ENCODE data around the gene CACNA1G. TPM values are rescaled to one million over a fixed set of nuclear protein-coding genes. Genes with fewer than 3 reads are reported as not detected.

The CACNA1G gene
- total RNA-seq, 1 donor from 2014 or later, result 0.26 TPM

DNA sequence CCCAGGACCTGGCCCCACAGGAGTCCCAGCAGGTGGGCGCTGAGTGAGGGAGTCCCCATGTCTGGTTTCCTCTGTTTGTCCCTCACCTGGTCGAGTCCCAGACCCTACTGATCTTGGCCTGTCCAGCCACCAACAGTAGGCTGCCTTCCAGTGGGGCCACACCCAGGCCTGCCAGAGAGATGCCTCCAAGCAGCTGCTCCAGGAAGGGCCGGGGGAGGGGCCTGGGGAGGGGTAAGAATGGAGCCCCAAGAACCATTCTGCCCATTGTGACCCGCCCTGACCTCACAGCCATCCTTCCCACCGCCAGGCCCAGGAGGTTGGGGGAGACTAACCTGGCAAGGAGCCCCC, 12.8 kb upstream of the CACNA1G start:
- no peak for DNase-seq (ENCODE audit: low spot score)

DNA sequence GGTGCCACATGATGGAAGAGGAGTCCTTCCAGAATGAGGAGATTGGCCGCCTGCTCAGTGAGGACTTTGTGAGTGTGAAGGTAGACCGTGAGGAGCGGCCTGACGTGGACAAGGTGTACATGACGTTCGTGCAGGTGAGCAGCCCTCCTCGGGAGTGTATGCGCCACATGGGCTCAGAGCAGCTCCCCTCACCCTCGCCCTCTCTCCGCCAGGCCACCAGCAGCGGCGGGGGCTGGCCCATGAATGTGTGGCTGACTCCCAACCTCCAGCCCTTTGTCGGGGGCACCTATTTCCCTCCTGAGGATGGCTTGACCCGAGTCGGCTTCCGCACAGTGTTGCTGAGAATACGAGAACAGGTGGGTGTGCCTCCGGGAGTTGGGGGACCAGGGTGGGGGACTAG, 11.7 kb upstream of the CACNA1G start:
- DNase-seq (ENCODE audit: low spot score), result no peak

DNA sequence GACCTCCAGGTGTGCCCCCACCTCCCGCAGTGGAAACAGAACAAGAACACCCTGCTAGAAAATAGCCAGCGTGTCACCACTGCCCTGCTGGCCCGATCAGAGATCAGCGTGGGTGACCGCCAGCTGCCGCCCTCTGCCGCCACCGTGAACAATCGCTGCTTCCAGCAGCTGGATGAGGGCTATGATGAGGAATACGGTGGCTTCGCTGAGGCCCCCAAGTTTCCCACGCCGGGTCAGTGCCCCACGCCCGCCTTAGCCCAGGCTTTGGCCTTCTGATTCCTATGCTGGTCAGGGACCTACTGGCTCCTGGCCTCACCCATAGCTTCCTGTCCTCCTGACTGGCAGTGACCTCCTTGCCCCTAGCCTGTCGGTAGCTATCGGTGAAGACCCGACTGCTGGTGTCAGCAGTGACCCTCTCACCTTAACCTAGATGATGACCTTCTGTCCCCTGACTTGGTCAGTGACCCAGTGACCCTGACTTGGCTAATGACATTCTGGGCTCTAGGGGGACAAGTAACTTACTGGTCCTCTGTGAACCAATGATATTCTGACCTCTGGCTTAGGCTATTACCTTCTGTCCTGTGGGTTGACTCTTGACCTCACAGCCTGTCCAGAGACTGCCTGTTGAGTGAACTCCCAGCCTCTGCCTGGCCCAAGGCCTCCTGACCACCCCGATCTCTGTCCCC, 11.1 kb upstream of the CACNA1G start:
- no peak for DNase-seq (ENCODE audit: low spot score)

DNA sequence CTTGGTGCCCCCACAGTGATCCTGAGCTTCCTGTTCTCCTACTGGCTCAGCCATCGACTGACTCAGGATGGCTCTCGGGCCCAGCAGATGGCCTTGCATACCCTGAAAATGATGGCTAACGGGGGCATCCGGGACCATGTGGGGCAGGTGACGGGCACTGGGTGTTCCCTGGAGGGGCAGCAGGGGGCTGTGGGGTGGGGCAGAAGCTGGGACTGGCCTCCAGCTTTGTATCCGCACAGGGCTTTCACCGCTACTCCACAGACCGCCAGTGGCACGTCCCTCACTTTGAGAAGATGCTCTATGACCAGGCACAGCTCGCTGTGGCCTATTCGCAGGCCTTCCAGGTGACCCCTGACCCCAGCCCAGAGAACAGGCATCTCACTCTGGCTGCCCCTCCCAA, 10.5 kb upstream of the CACNA1G start:
- DNase-seq (ENCODE audit: low spot score), result no peak

DNA sequence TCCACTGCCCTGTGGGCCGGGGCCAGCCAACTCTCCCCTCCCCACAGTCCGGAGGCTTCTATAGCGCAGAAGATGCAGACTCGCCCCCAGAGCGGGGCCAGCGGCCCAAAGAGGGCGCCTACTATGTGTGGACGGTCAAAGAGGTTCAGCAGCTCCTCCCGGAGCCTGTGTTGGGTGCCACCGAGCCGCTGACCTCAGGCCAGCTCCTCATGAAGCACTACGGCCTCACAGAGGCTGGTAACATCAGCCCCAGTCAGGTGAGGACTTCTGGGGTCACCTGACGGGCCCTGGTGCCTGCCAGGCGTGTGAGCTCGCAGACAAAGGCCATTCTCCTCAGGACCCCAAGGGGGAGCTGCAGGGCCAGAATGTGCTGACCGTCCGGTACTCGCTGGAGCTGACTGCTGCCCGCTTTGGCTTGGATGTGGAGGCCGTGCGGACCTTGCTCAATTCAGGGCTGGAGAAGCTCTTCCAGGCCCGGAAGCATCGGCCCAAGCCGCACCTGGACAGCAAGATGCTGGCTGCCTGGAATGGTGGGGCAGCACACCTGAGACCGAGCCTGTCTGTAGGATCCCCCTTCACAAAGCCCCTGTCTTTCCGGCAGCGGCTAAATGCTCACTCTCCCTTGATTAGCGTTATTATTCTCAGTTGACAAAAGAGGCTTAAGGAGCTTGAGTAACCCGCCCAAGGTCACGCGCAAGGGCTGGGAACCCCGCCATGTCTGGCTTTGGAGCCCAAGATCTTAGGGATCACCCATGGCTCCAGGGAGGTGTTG, 9.7 kb upstream of the CACNA1G start:
- DNase-seq (ENCODE audit: low spot score), result peak; percentile 85

DNA sequence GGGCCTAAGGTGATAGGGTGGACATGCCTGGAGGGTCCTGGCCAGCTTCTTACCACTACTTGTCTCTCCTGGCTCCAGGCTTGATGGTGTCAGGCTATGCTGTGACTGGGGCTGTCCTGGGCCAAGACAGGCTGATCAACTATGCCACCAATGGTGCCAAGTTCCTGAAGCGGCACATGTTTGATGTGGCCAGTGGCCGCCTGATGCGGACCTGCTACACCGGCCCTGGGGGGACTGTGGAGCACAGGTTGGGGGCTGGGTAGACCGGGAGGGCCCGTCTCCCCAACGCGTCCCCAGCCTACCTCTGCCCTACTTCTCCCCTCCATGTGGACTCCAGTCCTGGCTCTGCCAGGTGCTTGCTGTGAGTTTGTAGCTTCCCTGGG, 9.1 kb upstream of the CACNA1G start:
- DNase-seq (ENCODE audit: low spot score), result no peak

DNA sequence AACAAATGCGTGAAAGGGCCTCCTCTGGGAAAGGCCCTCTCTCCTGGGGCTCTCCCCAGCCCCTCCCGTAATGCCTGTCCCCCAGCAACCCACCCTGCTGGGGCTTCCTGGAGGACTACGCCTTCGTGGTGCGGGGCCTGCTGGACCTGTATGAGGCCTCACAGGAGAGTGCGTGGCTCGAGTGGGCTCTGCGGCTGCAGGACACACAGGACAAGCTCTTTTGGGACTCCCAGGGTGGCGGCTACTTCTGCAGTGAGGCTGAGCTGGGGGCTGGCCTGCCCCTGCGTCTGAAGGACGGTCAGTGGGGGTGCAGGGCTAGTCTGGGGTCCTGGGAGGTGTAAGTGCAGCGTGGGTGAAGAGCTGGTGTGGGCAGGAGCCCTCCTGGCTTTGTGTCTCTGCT, 8.6 kb upstream of the CACNA1G start:
- DNase-seq (ENCODE audit: low spot score), result no peak

DNA sequence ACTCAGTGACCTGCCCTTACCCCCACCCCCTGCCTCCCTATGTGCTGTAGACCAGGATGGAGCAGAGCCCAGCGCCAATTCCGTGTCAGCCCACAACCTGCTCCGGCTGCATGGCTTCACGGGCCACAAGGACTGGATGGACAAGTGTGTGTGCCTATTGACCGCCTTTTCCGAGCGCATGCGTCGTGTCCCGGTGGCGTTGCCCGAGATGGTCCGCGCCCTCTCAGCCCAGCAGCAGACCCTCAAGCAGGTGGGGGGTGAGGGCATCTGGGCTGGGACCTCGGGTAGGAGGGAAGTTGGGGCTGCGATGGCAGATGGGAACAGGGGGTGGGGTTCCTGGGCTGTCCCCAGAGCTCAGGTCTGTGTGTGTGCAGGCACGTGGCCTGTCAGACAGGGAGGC, 6.3 kb upstream of the CACNA1G start:
- no peak for DNase-seq (ENCODE audit: low spot score)

GRCh38 chr17:50556803-50557202, 3.7 kb upstream of the CACNA1G start:
- no peak for DNase-seq (ENCODE audit: low spot score)

DNA sequence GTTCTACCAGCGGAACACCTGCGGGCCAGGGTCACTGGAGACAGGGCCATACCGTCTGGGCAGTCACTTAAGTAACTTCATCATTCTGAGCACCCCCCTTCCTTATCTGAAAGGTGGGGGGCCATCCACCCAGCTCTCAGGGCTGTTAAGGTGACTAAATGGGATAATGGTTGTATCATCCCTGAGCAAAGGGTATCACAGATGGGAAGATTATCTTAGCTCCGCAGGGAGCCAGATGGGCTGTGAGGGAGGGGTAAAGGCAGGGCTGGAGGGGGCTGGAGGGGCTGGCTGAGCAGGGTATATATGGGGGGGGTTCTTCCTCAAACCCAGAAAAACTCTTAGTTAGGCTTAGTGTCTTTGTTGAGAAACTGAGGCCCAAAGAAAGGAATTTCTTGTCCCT, 2.9 kb upstream of the CACNA1G start:
- no peak for DNase-seq (ENCODE audit: low spot score)

DNA sequence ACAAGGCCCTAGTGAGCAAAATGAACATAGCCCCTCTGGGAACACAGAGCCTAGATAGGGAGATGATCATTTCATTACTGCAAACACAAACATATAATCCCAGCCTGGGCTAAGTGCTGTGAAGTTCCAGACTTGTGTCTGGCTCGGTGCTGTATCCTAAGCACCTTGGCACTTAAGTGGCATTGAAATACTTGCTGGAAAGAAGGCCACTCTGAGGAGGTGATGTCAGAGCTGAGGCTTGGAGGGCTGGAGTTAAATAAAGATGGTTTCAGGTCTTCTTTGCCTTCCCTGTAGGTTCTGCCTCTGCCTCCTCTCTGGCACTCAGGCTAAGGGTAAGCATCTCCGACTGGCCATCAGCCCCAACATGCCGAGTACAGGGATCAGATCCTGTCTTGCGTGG, 2.4 kb upstream of the CACNA1G start:
- DNase-seq (ENCODE audit: low spot score), result no peak

- no peak for DNase-seq (ENCODE audit: low spot score)
These were observed 2.0 kb upstream of the CACNA1G start for GRCh38 chr17:50558581-50558940.

- DNase-seq (ENCODE audit: low spot score), result no peak
These were observed 1.4 kb upstream of the CACNA1G start for GRCh38 chr17:50558941-50559614.

DNA sequence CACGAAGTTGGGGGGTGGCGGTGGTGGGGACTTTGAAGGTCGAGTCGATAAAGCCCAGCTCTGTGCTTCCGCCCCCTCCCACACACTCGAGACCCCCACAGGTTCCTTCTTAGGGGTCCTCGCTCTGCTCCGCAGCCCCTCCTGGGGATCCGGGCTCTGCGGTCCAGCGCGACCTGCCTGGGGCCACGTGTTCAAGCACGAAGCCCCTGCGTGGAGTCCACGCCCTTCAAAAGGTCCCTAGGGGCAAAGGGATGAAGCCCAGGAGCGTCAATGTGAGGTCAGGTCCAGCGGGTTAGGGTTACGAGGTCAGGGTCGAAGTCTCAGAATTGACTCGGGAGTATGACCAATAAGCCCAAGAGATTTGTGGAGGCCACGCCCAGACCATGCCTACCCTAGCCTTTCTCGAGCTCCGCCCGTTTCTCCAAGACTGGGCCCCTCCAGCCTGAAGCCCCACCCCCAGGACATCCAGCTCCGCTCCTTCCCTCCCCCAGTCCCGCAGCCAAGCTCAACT, 786 bp upstream of the CACNA1G start:
- no peak for DNase-seq (ENCODE audit: low spot score)

GRCh38 chr17:50560931-50561745, 623 bp downstream of the CACNA1G start:
- no peak for DNase-seq (ENCODE audit: low spot score)

DNA sequence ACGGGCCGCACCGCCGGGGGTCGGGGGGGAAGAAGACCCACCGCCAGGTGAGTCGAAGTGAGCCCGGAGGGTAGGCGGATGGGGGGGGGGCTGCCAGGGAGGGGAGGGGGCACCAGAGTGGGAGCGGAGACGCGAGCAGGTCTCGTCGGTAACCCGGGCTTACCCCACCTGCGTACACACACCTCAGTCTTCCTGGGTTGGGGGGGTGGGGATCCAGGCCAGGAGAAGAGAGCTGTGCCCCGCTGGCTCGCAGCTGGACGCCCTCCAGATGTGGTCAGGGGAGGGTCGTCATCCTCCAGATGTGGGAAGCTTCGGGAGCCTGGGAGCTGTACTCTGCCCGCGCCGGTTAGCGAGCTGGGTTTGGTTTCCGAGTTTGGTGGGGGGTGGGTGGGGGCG, 1.2 kb downstream of the CACNA1G start:
- DNase-seq (ENCODE audit: low spot score), result no peak

DNA sequence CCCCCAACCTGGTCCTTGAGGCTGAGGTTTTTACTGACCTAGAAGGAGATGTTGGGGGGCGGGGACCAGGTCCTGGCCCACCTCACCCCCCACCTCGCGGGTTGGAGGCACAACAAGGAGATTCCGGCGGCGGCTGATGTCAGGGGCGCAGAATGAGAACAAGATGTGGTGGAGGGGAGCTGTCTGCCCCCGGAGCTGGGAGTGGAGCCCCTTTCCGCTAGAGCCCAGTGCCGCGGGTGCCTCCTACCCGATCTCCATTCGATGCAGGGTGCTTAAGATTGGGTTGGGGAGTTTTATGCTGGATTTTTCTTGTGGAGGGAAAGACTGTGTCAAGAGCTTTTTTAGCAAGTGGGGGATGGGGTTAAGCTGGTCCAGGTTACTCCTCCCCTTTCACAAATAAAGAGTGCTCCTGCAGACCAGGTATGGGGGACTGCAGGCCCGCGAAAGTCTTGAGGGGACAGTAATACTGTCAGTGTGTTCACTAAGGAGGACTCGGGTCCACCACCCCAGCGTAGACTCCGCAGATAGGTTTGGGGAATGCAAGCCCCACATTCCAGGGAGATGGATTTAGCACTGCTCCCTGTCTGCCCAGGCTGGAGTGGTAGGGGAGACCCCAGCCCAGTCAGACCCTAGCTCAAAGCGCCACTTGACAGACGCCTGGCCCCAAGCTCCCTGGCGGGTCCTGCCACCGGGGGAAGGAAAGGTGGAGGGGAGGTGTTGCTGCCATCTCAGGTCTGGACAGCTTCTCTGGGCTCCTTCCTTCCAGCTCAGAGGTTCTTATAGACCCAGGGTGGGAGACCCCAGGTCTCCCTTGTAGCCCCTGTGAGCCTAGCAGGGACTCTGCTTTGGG, 2.0 kb downstream of the CACNA1G start:
- no peak for DNase-seq (ENCODE audit: low spot score)

GRCh38 chr17:50563092-50563511, 2.6 kb downstream of the CACNA1G start:
- DNase-seq (ENCODE audit: low spot score), result no peak

DNA sequence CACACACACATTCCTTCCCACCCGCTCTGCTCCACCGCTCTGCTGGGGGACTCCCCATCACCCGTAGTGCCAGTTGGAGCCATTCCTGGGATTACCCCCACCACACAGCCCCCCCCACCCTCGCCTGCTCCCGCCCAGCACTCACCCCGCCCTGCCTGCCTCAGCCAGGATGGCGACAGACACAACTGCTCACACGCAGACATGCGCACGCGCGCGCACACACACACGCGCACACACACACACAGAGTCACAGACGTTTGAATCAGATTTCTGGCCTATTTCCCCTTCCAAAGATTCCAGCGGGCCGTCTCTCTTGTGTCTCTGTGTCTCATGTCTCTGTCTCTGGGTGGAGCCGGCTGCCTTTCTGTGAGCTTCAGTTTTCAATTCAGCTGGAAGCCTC, 4.4 kb downstream of the CACNA1G start:
- peak; percentile 49 for DNase-seq (ENCODE audit: low spot score)

GRCh38 chr17:50565402-50566350, 5.2 kb downstream of the CACNA1G start:
- no peak for DNase-seq (ENCODE audit: low spot score)
